Stimulated activated CD8-positive, alpha-beta memory T cell treated with anti-CD3 and anti-CD28 coated beads, Interleukin-7, amount 100 ng/mL, for 1 hour (primary cell): Measurements from ENCODE around the gene C17orf50.

ENCODE experiments used
- DNase-seq, 2 donors: peaks; one replicate each; pipeline ENCODE4 v3.0.0-alpha.2; 2020; ENCODE audit warnings: low read depth in 2 of 2

The C17orf50 gene

DNA sequence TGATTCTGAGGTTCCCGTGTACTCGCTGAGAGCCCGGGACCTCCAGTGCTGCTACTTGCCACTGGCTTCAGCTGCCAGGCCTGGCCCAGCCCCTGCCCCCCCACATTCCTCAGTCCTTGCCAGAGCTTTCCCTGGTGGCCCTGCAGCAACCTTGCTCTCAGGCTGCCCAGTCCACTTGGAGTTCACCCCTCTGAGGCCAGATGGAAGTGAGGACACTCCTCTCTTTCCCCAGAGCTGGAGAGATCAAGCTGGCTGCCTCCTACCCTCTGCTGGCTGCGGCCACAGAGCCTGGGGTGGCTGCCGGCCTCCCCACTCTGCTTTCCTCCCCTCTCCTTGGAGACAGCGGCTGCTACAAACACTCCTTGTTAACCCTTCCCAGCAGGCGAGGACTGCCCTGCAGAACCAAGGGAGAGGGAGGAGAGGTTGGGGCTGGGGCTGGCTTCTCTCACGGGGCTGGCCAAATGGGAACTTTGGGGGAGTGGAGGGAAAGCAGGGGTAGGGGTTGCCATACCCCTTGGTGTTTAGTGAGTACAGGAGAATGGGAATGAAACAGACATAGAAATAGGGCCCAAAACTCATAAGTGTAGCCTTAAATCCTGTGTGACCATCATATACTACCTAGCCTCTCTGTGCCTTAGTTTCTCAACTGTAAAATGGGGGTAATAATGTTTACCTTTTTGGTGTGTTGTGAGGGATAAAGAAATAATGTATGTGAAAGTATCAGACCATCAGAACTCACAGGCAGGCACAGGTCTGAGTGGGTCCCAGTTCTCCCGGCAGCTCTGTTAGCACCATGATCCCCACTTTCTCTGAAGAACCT, 7.5 kb upstream of the C17orf50 start, which contains the start of gene GAS2L2:
GAS2L2 (minus strand) TSS at position 295 of the 820 bp plus-strand sequence. CDS start 389 bp downstream, outside the sequence.
- no peak for DNase-seq

DNA sequence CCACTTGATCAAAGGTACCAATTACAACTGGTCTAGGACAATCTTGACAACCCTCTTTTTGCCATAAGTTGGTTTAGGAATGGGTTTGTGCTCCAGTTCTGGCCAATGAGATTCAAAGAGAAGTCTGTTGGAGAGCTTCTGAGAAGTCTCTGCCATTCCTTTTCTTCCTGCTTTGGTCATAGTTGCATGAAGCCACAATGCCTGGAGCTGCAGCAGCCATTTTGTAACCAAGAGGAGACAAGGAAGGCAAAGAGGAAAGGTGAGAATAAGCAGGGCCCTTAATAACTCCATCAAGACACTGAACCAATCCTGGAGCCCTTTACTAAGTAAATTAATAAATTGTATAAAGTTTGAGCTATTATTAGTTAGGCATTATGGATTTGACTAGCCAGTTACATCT, 3.4 kb upstream of the C17orf50 start:
- DNase-seq = no peak

DNA sequence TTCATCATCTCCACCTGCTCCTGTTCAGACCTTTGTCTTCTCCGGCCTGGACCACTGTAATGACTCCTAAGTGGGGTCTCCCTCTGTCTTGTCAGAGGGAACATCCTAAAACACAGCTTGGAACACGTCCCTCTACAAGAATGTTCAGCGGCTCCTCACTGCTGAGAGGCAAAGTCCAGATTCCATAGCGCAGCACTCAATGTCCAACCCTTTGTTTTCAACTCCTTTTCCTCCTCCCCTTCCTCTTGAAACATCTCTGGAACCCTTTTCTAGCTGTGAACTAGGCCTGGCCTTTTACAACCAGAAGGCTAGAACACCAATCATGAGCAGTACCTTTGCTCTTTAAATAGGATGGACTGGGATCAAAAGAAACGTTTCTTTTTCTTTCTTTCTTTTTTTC, 914 bp downstream of the C17orf50 start:
- no peak for DNase-seq

DNA sequence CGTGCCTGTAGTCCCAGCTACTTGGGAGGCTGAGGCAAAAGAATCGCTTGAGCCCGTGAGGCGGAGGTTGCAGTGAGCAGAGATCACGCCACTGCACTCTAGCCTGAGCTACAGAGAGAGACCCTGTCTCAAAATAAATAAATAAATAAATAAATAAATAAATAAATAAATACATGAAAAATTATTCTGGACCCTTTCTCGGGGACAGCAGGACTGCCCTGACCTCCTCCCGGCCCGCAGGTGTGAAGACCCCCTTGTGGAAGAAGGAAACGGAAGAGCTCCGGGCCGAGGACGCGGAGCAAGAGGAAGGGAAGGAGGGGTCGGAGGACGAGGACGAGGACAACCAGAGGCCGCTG, 3.1 kb downstream of the C17orf50 start:
- no peak for DNase-seq

DNA sequence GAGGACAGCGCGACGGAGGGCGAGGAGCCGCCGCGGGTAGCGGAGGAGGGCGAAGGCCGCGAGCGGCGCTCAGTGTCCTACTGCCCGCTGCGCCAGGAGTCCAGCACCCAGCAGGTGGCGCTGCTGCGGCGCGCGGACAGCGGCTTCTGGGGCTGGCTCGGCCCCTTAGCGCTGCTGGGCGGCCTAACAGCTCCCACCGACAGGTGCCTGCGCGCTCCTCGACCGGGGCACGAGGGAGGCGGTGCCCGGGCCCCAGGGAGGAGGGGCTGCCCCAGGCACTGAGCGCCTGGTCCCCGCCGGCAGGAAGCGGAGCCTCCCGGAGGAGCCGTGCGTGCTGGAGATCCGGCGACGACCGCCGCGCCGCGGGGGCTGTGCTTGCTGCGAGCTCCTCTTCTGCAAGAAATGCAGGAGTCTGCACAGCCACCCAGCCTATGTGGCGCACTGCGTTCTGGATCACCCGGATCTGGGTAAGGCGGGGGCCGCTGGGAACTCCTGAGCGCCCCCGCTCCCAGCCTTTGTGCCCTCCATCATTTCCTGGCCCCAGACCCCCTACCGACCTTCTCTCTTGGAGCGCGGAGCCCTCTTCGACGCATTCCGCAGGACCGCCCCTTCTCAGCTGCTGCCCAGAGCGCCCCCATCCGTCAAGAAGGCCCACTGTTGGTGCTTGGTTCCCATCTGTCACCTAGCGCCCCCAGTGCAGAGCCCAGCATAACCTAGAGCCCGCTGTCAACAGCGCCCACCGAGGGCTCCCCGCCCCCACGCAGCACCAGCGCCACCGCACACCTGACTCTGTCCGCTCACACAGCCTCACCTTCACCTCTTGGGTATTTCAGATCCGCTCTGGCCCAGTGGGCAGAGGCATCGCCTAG, 3.7 kb downstream of the C17orf50 start:
- peak; percentile 69 to 77 for DNase-seq

- no peak for DNase-seq
These were observed 4.5 kb downstream of the C17orf50 start for GRCh38 chr17:35765086-35765710.

GRCh38 chr17:35765756-35766488, 5.2 kb downstream of the C17orf50 start:
- DNase-seq = no peak

DNA sequence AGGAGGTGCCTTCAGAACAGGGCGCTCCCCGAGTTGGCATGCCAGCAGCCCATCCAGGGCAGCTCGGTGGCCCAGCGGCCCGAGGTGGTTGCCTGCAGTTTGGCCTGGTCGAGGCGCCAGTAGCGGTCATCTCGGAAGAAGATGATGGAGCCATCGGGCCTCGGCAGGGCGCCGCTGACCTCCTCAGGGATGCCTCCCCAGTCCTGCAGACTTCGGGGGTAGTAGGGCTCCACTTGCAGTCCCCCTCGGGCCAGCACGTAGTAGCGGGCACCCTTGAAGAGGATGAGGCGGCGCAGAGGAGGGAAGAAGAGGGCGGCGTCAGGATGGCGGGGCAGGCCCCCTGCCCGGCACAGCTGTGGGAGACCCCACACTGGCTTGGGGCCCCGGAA, 5.8 kb downstream of the C17orf50 start:
- DNase-seq = no peak

GRCh38 chr17:35766903-35767510, 6.3 kb downstream of the C17orf50 start:
- no peak for DNase-seq

GRCh38 chr17:35768797-35769196, 8.1 kb downstream of the C17orf50 start:
- no peak for DNase-seq

- DNase-seq = no peak
These were observed 9.3 kb downstream of the C17orf50 start for GRCh38 chr17:35769895-35770486.

- no peak for DNase-seq
These were observed 12.4 kb downstream of the C17orf50 start for GRCh38 chr17:35773129-35773528.

DNA sequence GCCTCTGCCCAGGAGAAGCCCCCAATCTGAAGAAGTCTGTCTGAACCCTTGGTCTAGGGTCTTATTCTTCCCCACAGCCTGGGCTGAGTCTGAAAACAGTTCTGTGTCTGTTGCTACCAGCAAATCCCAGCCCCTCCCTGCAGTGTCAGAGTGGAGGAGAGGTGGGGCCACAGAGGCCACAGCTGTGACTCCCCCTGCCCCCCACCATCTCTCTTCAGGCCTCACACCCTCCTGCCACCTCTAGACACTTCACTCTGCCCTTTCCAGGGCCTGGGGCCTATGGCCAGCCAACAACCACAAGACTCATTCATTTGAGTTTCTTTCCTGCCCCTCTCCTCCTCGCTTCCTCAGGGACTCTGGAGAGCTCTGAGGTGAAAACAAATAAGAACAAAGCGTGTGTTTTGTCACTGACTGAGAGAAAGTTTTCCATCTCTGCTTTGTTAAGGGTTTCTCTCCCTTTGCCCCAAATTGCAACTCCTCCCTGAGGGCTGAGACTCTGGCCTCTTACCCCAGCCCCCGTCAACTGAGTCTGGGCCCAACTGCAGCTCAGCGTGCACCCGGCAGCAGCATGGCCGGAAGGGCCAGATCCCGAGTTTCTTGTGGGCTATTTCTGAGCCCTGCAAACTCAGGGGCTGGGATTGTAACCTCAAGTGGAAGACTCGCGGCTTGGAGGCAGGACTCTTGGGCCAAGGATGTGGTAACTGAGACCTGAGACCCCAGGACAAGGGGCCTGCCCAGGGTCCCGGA, 13.2 kb downstream of the C17orf50 start:
- no peak for DNase-seq

- DNase-seq = no peak
These were observed 13.8 kb downstream of the C17orf50 start for GRCh38 chr17:35774499-35774898.

GRCh38 chr17:35775039-35775438, 14.4 kb downstream of the C17orf50 start:
- no peak for DNase-seq

DNA sequence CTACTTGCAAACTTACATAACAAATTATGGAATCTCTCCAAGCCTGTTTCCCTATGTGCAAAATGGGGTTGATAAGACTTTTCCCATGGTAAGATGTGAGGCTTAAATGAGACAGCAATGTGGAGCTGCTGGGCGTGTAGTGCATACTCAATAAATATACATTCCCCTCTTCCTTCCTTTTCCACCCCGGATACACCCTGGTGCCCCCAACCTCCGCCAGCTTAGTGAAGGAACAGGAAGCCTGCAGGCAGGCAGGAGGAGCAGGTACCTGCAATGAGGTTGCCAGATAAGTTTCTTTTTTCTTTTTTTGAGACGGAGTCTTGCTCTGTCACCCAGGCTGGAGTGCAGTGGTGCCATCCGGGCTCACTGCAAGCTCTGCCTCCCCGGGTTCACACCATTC, 14.9 kb downstream of the C17orf50 start:
- no peak for DNase-seq

GRCh38 chr17:35778641-35779196, 18.0 kb downstream of the C17orf50 start:
- DNase-seq = no peak

GRCh38 chr17:35780950-35781349, 20.3 kb downstream of the C17orf50 start:
- DNase-seq = no peak

- DNase-seq = no peak
These were observed 24.2 kb downstream of the C17orf50 start for GRCh38 chr17:35784895-35785294.

DNA sequence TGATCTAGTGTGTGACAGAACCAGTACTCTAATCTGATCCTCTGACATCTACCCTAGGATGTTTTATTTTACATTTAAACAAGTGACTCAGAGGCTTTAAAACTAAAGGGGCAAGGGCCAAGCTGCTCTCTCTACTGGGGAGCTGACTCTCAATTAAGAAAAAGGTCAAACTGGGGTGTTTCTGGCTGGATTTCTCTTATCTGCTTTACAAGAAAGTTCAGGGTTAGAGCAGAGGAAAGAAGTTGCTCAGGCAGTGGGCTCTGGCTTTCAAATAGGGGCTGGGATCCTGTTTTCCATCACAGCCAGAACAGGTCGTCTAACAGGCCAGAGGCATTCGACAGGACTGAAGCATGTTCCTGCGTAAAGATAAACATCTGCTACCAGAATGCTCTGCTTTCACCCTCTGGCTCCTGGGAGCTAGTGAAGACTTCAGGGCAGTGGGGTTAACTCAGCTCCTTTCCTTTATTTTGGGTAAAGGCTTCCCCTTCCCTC, 26.3 kb downstream of the C17orf50 start:
- DNase-seq = no peak
